Measurements from ENCODE around the gene SRCIN1. TPM values are rescaled to one million over a fixed set of nuclear protein-coding genes. Genes with fewer than 3 reads are reported as not detected.

Gene SRCIN1
- total RNA-seq, 4 donors from 2014 or later = 0.09 to 1.7 (median 1.3) TPM

DNA sequence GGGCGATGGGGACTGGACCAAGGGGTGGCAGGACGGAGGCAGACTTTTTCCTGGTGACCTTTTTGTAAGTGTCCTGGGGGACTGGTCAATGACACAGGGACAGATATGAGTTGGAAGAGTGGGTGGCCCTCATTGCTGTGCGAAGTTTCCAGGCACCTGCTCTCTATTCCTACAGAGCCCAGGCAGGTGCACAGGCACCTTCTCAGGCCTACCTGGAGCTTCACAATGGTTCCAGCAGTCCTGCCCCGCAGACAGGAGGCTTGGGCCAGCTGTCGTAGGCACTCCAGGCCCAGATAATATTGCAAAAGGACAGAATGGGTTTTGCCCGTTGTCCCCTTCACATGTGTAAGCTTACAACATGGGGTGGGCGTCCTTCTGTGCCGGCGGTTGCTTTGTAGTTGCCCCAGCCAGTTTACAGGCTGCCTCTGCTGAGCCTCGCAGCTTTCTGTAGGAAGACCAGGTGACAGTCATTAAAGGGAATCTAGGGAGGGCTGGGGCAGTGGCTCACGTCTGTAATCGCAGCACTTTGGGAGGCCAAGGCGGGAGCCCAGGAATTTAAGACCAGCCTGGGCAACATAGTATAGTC is 93.2 kb downstream of the SRCIN1 start:
- DNase-seq = no peak
- TF ChIP-seq, protein P1, sequence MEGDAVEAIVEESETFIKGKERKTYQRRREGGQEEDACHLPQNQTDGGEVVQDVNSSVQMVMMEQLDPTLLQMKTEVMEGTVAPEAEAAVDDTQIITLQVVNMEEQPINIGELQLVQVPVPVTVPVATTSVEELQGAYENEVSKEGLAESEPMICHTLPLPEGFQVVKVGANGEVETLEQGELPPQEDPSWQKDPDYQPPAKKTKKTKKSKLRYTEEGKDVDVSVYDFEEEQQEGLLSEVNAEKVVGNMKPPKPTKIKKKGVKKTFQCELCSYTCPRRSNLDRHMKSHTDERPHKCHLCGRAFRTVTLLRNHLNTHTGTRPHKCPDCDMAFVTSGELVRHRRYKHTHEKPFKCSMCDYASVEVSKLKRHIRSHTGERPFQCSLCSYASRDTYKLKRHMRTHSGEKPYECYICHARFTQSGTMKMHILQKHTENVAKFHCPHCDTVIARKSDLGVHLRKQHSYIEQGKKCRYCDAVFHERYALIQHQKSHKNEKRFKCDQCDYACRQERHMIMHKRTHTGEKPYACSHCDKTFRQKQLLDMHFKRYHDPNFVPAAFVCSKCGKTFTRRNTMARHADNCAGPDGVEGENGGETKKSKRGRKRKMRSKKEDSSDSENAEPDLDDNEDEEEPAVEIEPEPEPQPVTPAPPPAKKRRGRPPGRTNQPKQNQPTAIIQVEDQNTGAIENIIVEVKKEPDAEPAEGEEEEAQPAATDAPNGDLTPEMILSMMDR (IDR thresholded peaks at IDR 0.05) = no peak
- TF ChIP-seq POLR2A (IDR thresholded peaks at IDR 0.05) = no peak
- WGBS, 2 donors = 75 to 89% methylated on average over 3 to 7 of the region's 13 CpGs

DNA sequence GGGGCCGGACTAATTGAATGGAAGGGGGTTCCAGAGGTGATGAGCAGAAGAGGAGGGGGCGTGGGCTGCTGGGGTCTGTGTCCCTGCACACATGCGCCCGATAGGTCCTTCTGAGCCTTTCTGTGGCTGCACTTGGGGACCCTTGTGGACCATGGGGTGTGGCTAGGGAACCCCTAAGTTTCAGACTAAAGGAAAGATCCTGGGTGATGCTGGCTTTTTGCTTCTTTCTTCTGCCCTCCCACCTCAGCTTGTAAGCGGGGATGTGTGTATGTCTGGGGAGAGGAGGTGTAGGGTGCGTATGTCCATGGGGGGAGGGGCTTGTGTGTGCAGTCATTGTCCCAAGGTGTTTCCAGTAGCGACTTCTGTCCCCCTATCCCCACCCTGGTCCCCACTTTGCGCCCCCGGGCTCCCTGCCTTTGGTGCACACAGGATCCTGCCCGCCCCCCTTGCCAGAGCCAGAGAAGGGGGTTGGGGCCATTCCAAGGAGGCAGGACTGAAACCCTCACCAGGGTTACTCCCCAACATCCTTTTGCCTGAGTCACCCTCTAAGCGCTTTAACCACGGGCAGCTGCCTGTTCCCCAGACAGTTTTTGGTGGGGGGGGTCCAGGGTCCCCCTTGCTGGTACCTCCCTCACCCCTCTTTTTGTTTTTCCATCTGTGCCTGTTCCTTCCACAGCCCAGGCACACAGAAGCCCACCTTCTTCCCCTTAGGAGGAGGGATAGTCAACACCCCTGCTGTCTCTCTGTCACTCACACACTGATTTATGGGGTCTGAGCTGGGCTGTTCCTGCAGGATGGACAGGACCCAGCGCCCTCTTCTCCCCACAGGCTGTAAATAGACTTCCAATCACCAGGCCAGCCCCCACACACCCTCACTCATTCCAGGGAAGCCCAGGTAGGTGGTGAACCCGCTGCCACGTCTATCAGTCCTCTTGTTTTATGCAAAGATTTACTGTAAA is 94.3 kb downstream of the SRCIN1 start:
- DNase-seq = no peak
- intact Hi-C loops (cut with DNase I) = no loop called here
- H3K4me3 ChIP-seq = no peak overlapping the region
- H3K36me3 ChIP-seq = peaks cover 5 to 35% (median 7%) of the 10 kb centered on the region in 3 donors
- no peak overlapping the region for H3K27ac ChIP-seq
- TF ChIP-seq, protein P1 (IDR thresholded peaks at IDR 0.05) = no peak
- no peak for TF ChIP-seq POLR2A (IDR thresholded peaks at IDR 0.05)
- peaks cover 3 to 35% (median 22%) of the 10 kb centered on the region in 3 donors for H3K4me1 ChIP-seq
- H3K9me3 ChIP-seq = no peaks in the 10 kb centered on the region
- WGBS, 2 donors = 66 to 82% methylated on average over 8 to 10 of the region's 15 CpGs
- H3K27me3 ChIP-seq = peaks cover 0 to 26% (median 0%) of the 10 kb centered on the region in 4 donors

More for the DNA sequence above, 93.2 kb downstream of the SRCIN1 start:
- Histone ChIP-seq H3K27me3 (peaks cover 0 to 26% (median 0%) of the 10 kb centered on the region in 4 donors), H3K4me3 (no peak overlapping the region), H3K27ac (no peak overlapping the region), H3K9me3 (no peaks in the 10 kb centered on the region), H3K36me3 (peaks cover 0 to 24% (median 0%) of the 10 kb centered on the region in 3 donors), H3K4me1 (peaks cover 3 to 35% (median 22%) of the 10 kb centered on the region in 3 donors)
- intact Hi-C loops (cut with DNase I) = no loop called here

DNA sequence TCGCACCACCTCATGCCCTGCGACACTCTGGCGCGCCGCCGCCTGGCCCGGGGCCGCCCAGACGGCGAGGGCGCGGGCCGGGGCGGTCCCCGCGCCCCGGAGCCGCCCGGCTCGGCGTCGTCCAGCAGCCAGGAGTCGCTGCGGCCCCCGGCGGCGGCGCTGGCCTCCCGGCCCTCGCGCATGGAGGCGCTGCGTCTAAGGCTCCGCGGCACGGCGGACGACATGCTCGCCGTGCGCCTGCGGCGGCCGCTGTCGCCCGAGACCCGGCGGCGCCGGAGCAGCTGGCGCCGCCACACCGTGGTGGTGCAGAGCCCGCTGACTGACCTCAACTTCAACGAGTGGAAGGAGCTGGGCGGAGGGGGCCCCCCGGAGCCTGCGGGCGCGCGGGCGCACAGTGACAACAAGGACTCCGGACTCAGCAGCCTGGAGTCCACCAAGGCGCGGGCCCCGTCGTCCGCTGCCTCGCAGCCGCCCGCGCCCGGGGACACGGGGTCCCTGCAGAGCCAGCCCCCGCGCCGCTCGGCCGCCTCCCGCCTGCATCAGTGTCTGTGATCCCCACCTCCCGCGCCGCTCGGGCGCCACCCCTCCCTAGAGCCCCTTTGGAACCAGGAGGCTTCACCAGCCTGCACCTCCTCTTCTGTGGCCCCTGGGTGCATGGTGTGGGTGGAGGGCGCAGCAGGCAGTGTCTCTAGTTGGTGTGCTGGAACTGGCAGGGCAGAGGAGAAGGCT is 95.2 kb downstream of the SRCIN1 start:
- TF ChIP-seq, protein P1 (IDR thresholded peaks at IDR 0.05) = no peak
- no peak for TF ChIP-seq POLR2A (IDR thresholded peaks at IDR 0.05)
- H3K27ac ChIP-seq = no peak overlapping the region
- peaks cover 0 to 26% (median 0%) of the 10 kb centered on the region in 4 donors for H3K27me3 ChIP-seq
- DNase-seq = no peak
- WGBS, 2 donors = 80% methylated on average over 1 of the region's 86 CpGs; no CpG with 5 or more reads in 1 of the 2 donors
- H3K4me1 ChIP-seq = peaks cover 3 to 35% (median 22%) of the 10 kb centered on the region in 3 donors
- peaks cover 7 to 44% (median 13%) of the 10 kb centered on the region in 3 donors for H3K36me3 ChIP-seq
- intact Hi-C loops (cut with DNase I) = no loop called here
- peak overlapping the region in 2 of 4 donors; percentile 33 to 45 for H3K4me3 ChIP-seq
- H3K9me3 ChIP-seq = no peaks in the 10 kb centered on the region

DNA sequence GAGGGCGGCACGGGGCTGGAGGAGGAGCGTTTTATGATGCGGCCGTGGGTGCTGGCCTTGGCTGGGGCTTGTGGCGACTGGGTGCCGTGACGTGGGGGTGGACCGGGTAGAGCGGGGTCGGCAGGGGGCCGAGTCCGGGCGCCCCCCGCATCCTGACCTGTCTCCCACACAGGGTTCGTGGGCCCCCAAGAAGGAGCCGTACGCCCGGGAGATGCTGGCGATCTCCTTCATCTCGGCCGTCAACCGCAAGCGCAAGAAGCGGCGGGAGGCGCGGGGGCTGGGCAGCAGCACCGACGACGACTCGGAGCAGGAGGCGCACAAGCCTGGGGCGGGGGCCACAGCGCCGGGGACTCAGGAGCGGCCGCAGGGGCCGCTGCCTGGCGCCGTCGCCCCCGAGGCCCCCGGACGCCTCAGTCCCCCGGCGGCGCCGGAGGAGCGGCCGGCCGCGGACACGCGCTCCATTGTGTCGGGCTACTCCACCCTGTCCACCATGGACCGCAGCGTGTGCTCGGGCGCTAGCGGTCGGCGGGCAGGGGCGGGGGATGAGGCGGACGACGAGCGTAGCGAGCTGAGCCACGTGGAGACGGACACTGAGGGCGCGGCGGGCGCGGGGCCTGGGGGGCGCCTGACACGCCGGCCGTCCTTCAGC is 95.9 kb downstream of the SRCIN1 start:
- TF ChIP-seq, protein P1 (IDR thresholded peaks at IDR 0.05) = no peak
- no peak for TF ChIP-seq POLR2A (IDR thresholded peaks at IDR 0.05)
- H3K27ac ChIP-seq = peak overlapping the region in 2 of 4 donors; percentile 36 to 44
- H3K4me1 ChIP-seq = peaks cover 3 to 35% (median 22%) of the 10 kb centered on the region in 3 donors
- H3K9me3 ChIP-seq = no peaks in the 10 kb centered on the region
- H3K36me3 ChIP-seq = peaks cover 7 to 50% (median 13%) of the 10 kb centered on the region in 3 donors
- 53 to 72% methylated on average over 3 to 10 of the region's 80 CpGs for WGBS, 2 donors
- intact Hi-C loops (cut with DNase I) = no loop called here
- H3K27me3 ChIP-seq = peaks cover 0 to 26% (median 0%) of the 10 kb centered on the region in 4 donors
- DNase-seq = no peak
- peak overlapping the region in 2 of 4 donors; percentile 33 to 45 for H3K4me3 ChIP-seq
